Measurements from ENCODE around the gene RELN. TPM values are rescaled to one million over a fixed set of nuclear protein-coding genes. Genes with fewer than 3 reads are reported as not detected.
"Not testable (repeated sequence)": the region's sequence is repeated elsewhere in the genome, so short reads cannot be mapped to it uniquely, and the experiment has no call there.

The RELN gene
- polyA plus RNA-seq, 2 donors: 0.10 to 0.65 TPM

GRCh38 chr7:103504505-103505135, 484.8 kb downstream of the RELN start:
- Histone ChIP-seq H3K4me1 (ENCODE audit: control insufficient read depth in 2 of 2, insufficient read depth in 2 of 2, low read length in 1 of 2) (no peaks in the 10 kb centered on the region), H3K27me3 (ENCODE audit: control insufficient read depth in 1 of 2, insufficient read depth in 2 of 2, low read length in 2 of 2) (no peaks in the 10 kb centered on the region), H3K36me3 (ENCODE audit: control insufficient read depth in 2 of 2, insufficient read depth in 2 of 2, low read length in 1 of 2) (no peaks in the 10 kb centered on the region), H3K4me3 (ENCODE audit: low read depth in 1 of 2, low read length in 2 of 2) (no peak overlapping the region), H3K27ac (ENCODE audit: low read depth in 2 of 2, low read length in 1 of 2) (no peak overlapping the region), H3K9me3 (ENCODE audit: control insufficient read depth in 2 of 2, insufficient read depth in 1 of 2, low read depth in 1 of 2, low read length in 1 of 2) (no peaks in the 10 kb centered on the region)
- 75 to 78% methylated on average over 13 of the region's 13 CpGs for WGBS, 2 donors

- WGBS, 2 donors: 72 to 77% methylated on average over 4 of the region's 4 CpGs
- Histone ChIP-seq H3K36me3 (ENCODE audit: control insufficient read depth in 2 of 2, insufficient read depth in 2 of 2, low read length in 1 of 2) (no peaks in the 10 kb centered on the region), H3K4me1 (ENCODE audit: control insufficient read depth in 2 of 2, insufficient read depth in 2 of 2, low read length in 1 of 2) (no peaks in the 10 kb centered on the region), H3K9me3 (ENCODE audit: control insufficient read depth in 2 of 2, insufficient read depth in 1 of 2, low read depth in 1 of 2, low read length in 1 of 2) (no peaks in the 10 kb centered on the region), H3K4me3 (ENCODE audit: low read depth in 1 of 2, low read length in 2 of 2) (no peak overlapping the region), H3K27me3 (ENCODE audit: control insufficient read depth in 1 of 2, insufficient read depth in 2 of 2, low read length in 2 of 2) (no peaks in the 10 kb centered on the region), H3K27ac (ENCODE audit: low read depth in 2 of 2, low read length in 1 of 2) (no peak overlapping the region)
Observed at GRCh38 chr7:103501206-103501605, 488.3 kb downstream of the RELN start.

DNA sequence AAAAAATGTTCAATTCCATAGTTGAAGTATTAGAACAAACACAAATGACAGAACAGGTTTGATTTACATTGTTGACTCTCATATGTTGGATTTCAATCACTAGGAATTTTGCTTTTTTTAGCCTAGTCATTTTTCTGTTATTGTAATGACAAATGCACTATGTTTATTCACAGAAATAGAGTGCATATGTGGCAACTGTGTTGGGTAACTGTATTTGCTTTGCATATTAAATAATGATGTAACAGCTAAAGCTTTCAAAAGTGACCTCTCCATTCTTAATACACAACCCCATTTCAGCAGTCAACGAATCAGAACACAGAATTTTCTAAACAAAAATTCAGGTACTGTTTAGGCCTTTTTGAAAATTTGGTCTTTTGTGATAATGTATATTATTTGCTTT, 489.5 kb downstream of the RELN start:
- 58 to 62% methylated on average over 1 of the region's 1 CpG for WGBS, 2 donors
- Histone ChIP-seq H3K36me3 (ENCODE audit: control insufficient read depth in 2 of 2, insufficient read depth in 2 of 2, low read length in 1 of 2) (no peaks in the 10 kb centered on the region), H3K27ac (ENCODE audit: low read depth in 2 of 2, low read length in 1 of 2) (no peak overlapping the region), H3K4me3 (ENCODE audit: low read depth in 1 of 2, low read length in 2 of 2) (no peak overlapping the region), H3K27me3 (ENCODE audit: control insufficient read depth in 1 of 2, insufficient read depth in 2 of 2, low read length in 2 of 2) (no peaks in the 10 kb centered on the region), H3K9me3 (ENCODE audit: control insufficient read depth in 2 of 2, insufficient read depth in 1 of 2, low read depth in 1 of 2, low read length in 1 of 2) (no peaks in the 10 kb centered on the region), H3K4me1 (ENCODE audit: control insufficient read depth in 2 of 2, insufficient read depth in 2 of 2, low read length in 1 of 2) (no peaks in the 10 kb centered on the region)

DNA sequence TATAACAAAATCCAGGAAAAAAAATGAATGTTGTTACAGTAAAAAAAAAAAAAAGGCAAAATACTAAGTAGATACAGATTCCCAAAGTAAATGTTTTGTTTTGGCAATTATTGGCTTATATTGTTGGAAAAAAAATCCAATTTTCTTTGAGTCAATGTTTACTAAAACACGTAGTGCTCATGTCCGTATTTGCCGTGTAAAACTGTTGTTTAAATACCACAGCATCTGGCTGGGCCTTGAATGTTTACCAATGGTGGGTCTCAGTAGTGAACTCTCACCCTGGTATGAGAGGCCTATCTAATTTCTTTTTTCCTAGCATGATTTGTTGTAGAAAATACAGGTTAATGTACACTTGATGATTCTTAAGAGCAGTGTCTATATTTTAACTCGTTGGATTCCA, 502.0 kb downstream of the RELN start:
- WGBS, 2 donors: 42 to 48% methylated on average over 4 of the region's 4 CpGs
- no peak overlapping the region for H3K27ac ChIP-seq (ENCODE audit: low read depth in 2 of 2, low read length in 1 of 2)
- H3K36me3 ChIP-seq (ENCODE audit: control insufficient read depth in 2 of 2, insufficient read depth in 2 of 2, low read length in 1 of 2): no peaks in the 10 kb centered on the region
- H3K4me3 ChIP-seq (ENCODE audit: low read depth in 1 of 2, low read length in 2 of 2): no peak overlapping the region
- H3K27me3 ChIP-seq (ENCODE audit: control insufficient read depth in 1 of 2, insufficient read depth in 2 of 2, low read length in 2 of 2): no peaks in the 10 kb centered on the region
- H3K9me3 ChIP-seq (ENCODE audit: control insufficient read depth in 2 of 2, insufficient read depth in 1 of 2, low read depth in 1 of 2, low read length in 1 of 2): no peaks in the 10 kb centered on the region
- no peaks in the 10 kb centered on the region for H3K4me1 ChIP-seq (ENCODE audit: control insufficient read depth in 2 of 2, insufficient read depth in 2 of 2, low read length in 1 of 2)

DNA sequence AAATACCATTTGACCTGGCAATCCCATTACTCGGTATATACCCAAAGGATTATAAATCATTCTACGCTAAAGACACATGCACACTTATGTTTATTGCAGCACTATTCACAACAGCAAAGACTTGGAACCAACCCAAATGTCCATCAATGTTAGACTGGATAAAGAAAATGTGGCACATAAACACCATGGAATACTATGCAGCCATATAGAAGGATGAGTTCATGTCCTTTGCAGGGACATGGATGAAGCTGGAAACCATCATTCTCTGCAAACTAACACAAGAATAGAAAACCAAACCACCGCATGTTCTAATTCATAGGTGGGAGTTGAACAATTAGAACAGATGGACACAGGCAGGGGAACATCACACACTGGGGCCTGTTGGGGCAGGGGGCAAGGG, 502.6 kb downstream of the RELN start:
- 93 to 96% methylated on average over 3 of the region's 3 CpGs for WGBS, 2 donors
- H3K27me3 ChIP-seq (ENCODE audit: control insufficient read depth in 1 of 2, insufficient read depth in 2 of 2, low read length in 2 of 2); H3K4me1 ChIP-seq (ENCODE audit: control insufficient read depth in 2 of 2, insufficient read depth in 2 of 2, low read length in 1 of 2); H3K27ac ChIP-seq (ENCODE audit: low read depth in 2 of 2, low read length in 1 of 2); H3K4me3 ChIP-seq (ENCODE audit: low read depth in 1 of 2, low read length in 2 of 2); H3K36me3 ChIP-seq (ENCODE audit: control insufficient read depth in 2 of 2, insufficient read depth in 2 of 2, low read length in 1 of 2); H3K9me3 ChIP-seq (ENCODE audit: control insufficient read depth in 2 of 2, insufficient read depth in 1 of 2, low read depth in 1 of 2, low read length in 1 of 2): not testable (repeated sequence)

GRCh38 chr7:103480771-103481170, 508.7 kb downstream of the RELN start:
- Histone ChIP-seq H3K27me3 (ENCODE audit: control insufficient read depth in 1 of 2, insufficient read depth in 2 of 2, low read length in 2 of 2) (no peaks in the 10 kb centered on the region), H3K27ac (ENCODE audit: low read depth in 2 of 2, low read length in 1 of 2) (no peak overlapping the region), H3K36me3 (ENCODE audit: control insufficient read depth in 2 of 2, insufficient read depth in 2 of 2, low read length in 1 of 2) (no peaks in the 10 kb centered on the region), H3K4me1 (ENCODE audit: control insufficient read depth in 2 of 2, insufficient read depth in 2 of 2, low read length in 1 of 2) (no peaks in the 10 kb centered on the region), H3K4me3 (ENCODE audit: low read depth in 1 of 2, low read length in 2 of 2) (no peak overlapping the region), H3K9me3 (ENCODE audit: control insufficient read depth in 2 of 2, insufficient read depth in 1 of 2, low read depth in 1 of 2, low read length in 1 of 2) (no peaks in the 10 kb centered on the region)
- 62 to 81% methylated on average over 2 of the region's 2 CpGs for WGBS, 2 donors

DNA sequence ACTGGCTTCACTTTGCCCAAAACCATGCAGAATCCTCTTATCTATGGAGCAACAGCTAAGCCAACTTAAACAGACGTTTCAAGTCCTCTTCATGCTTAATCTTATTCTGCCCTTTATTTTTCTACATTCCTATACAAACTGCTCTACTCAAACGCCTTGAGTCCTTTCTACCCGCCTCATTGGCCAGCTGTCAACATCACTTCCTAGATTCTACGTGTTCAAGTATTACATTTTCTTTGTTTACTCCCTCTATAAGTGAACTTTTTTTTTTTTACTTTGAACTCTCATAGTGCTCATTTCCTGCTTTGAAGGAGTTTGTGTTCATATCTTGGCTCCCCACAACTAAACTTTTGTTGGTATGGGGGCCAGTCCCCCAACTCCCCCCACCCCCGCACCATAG, 514.5 kb downstream of the RELN start:
- Histone ChIP-seq H3K27ac (ENCODE audit: low read depth in 2 of 2, low read length in 1 of 2) (no peak overlapping the region), H3K9me3 (ENCODE audit: control insufficient read depth in 2 of 2, insufficient read depth in 1 of 2, low read depth in 1 of 2, low read length in 1 of 2) (no peaks in the 10 kb centered on the region), H3K4me1 (ENCODE audit: control insufficient read depth in 2 of 2, insufficient read depth in 2 of 2, low read length in 1 of 2) (no peaks in the 10 kb centered on the region), H3K36me3 (ENCODE audit: control insufficient read depth in 2 of 2, insufficient read depth in 2 of 2, low read length in 1 of 2) (no peaks in the 10 kb centered on the region), H3K4me3 (ENCODE audit: low read depth in 1 of 2, low read length in 2 of 2) (no peak overlapping the region), H3K27me3 (ENCODE audit: control insufficient read depth in 1 of 2, insufficient read depth in 2 of 2, low read length in 2 of 2) (no peaks in the 10 kb centered on the region)
- WGBS, 2 donors: 24 to 33% methylated on average over 5 of the region's 5 CpGs

GRCh38 chr7:103469095-103469948, 520.1 kb downstream of the RELN start:
- 80 to 87% methylated on average over 4 of the region's 4 CpGs for WGBS, 2 donors
- H3K27ac ChIP-seq (ENCODE audit: low read depth in 2 of 2, low read length in 1 of 2): no peak overlapping the region
- no peaks in the 10 kb centered on the region for H3K4me1 ChIP-seq (ENCODE audit: control insufficient read depth in 2 of 2, insufficient read depth in 2 of 2, low read length in 1 of 2)
- H3K9me3 ChIP-seq (ENCODE audit: control insufficient read depth in 2 of 2, insufficient read depth in 1 of 2, low read depth in 1 of 2, low read length in 1 of 2): no peaks in the 10 kb centered on the region
- no peaks in the 10 kb centered on the region for H3K27me3 ChIP-seq (ENCODE audit: control insufficient read depth in 1 of 2, insufficient read depth in 2 of 2, low read length in 2 of 2)
- no peaks in the 10 kb centered on the region for H3K36me3 ChIP-seq (ENCODE audit: control insufficient read depth in 2 of 2, insufficient read depth in 2 of 2, low read length in 1 of 2)
- H3K4me3 ChIP-seq (ENCODE audit: low read depth in 1 of 2, low read length in 2 of 2): no peak overlapping the region

DNA sequence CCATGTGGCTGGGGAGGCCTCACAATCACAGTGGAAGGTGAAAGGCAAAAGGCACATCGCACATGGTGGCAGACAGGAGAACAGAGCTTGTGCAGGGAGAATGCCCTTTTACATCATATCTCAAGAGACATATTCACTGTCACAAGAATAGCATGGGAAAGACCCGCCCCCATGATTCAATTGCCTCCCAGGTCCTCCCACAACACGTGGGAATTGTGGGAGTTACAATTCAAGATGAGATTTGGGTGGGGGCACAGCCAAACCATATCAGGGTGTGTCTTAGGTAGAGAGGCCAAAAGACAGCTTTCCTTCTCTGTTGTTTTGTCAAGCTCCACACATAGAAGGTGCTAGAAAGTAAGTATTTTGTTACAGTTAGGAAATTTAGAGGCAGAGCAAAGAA, 522.6 kb downstream of the RELN start:
- 47 to 51% methylated on average over 3 of the region's 3 CpGs for WGBS, 2 donors
- H3K4me3 ChIP-seq (ENCODE audit: low read depth in 1 of 2, low read length in 2 of 2): no peak overlapping the region
- H3K27ac ChIP-seq (ENCODE audit: low read depth in 2 of 2, low read length in 1 of 2): no peak overlapping the region
- H3K4me1 ChIP-seq (ENCODE audit: control insufficient read depth in 2 of 2, insufficient read depth in 2 of 2, low read length in 1 of 2): no peaks in the 10 kb centered on the region
- H3K27me3 ChIP-seq (ENCODE audit: control insufficient read depth in 1 of 2, insufficient read depth in 2 of 2, low read length in 2 of 2): no peaks in the 10 kb centered on the region
- no peaks in the 10 kb centered on the region for H3K36me3 ChIP-seq (ENCODE audit: control insufficient read depth in 2 of 2, insufficient read depth in 2 of 2, low read length in 1 of 2)
- H3K9me3 ChIP-seq (ENCODE audit: control insufficient read depth in 2 of 2, insufficient read depth in 1 of 2, low read depth in 1 of 2, low read length in 1 of 2): no peaks in the 10 kb centered on the region

GRCh38 chr7:103462358-103462757, 527.1 kb downstream of the RELN start:
- no peaks in the 10 kb centered on the region for H3K4me1 ChIP-seq (ENCODE audit: control insufficient read depth in 2 of 2, insufficient read depth in 2 of 2, low read length in 1 of 2)
- no peaks in the 10 kb centered on the region for H3K27me3 ChIP-seq (ENCODE audit: control insufficient read depth in 1 of 2, insufficient read depth in 2 of 2, low read length in 2 of 2)
- H3K4me3 ChIP-seq (ENCODE audit: low read depth in 1 of 2, low read length in 2 of 2): no peak overlapping the region
- no peaks in the 10 kb centered on the region for H3K9me3 ChIP-seq (ENCODE audit: control insufficient read depth in 2 of 2, insufficient read depth in 1 of 2, low read depth in 1 of 2, low read length in 1 of 2)
- H3K27ac ChIP-seq (ENCODE audit: low read depth in 2 of 2, low read length in 1 of 2): no peak overlapping the region
- 77 to 80% methylated on average over 7 of the region's 7 CpGs for WGBS, 2 donors
- no peaks in the 10 kb centered on the region for H3K36me3 ChIP-seq (ENCODE audit: control insufficient read depth in 2 of 2, insufficient read depth in 2 of 2, low read length in 1 of 2)
